AG04449 (cell line): ENCODE measurements around the gene GHRH.

Experiments
- CTCF ChIA-PET: fragments of 350-600 bp; formaldehyde crosslinking; extraction: SDS; loops from one replicate; lab custom pipeline; 2021; ENCODE audit warnings: antibody characterized with exemption; lab: Yijun Ruan, JAX
- POLR2A ChIA-PET: fragments of 400-600, 350-600 bp; formaldehyde crosslinking; extraction: SDS; loops from one replicate; lab custom pipeline; 2020; ENCODE audit warnings: antibody characterized with exemption, inconsistent platforms; lab: Yijun Ruan, JAX
- DNase-seq: peaks from one replicate; pipeline ENCODE4 v3.0.0-alpha.2; 2010; ENCODE audit warnings: low read depth, low spot score
- H3K4me3 ChIP-seq: 2 replicates; pipeline ENCODE4 v1.5.1; 2011; ENCODE audit warnings: low read depth, mild to moderate bottlenecking, control low read depth, low read length
- CTCF ChIP-seq: IDR thresholded peaks from one replicate; pipeline ENCODE4 v1.5.1; 2011; ENCODE audit warnings: mild to moderate bottlenecking, moderate library complexity, low read length, control low read depth, inconsistent platforms; ENCODE audit not compliant: insufficient read depth; ENCODE audit errors: missing control alignments

The GHRH gene

DNA sequence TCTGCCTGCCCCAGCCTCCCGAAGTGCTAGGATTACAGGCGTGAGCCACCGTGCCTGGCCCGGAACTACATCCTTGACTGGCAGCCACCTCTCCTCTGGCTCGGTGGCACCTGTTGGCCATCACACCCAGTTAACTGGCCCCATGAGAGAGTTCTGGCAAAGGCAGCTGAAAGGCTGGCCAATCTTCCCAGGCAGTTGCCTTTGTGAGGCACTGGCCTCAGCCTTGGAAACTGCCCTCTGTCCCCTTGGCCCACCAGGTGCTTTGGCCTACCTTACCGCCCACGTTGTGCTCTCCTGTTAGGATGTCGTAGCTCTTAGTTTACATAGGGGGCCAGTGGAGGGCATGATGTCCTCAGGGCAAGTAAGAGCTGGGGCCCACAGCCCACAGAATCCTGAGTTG is 18.2 kb upstream of the GHRH start:
- H3K4me3 ChIP-seq: no peak overlapping the region
- CTCF ChIA-PET: interaction anchor here (1.0 to 17.6 kb wide), 10 partner anchors 11 to 262 kb away, joined by 3 to 326 read pairs (median 4); no protein-coding TSS in a partner anchor
- POLR2A ChIA-PET: interaction anchor here (0.6 kb wide), 1 partner anchor 9 kb away, joined by 3 read pairs; no protein-coding TSS in a partner anchor

GRCh38 chr20:37278966-37279590 is 17.5 kb upstream of the GHRH start:
- H3K4me3 ChIP-seq: no peak overlapping the region
- ChIA-PET CTCF (interaction anchor here (1.1 to 17.6 kb wide), 5 partner anchors 10 to 255 kb away, joined by 3 to 326 read pairs (median 49); no protein-coding TSS in a partner anchor), POLR2A (interaction anchor here (0.6 kb wide), 1 partner anchor 10 kb away, joined by 3 read pairs; no protein-coding TSS in a partner anchor)
- no peak for TF ChIP-seq CTCF
- DNase-seq: no peak

More for the DNA sequence above, 18.2 kb upstream of the GHRH start:
- no peak for DNase-seq
- no peak for TF ChIP-seq CTCF

- CTCF ChIA-PET: interaction anchor here (0.5 to 17.6 kb wide), 20 partner anchors 9 to 287 kb away, joined by 3 to 326 read pairs (median 4); no protein-coding TSS in a partner anchor
- no peak for DNase-seq
- no peak for TF ChIP-seq CTCF
- no peak overlapping the region for H3K4me3 ChIP-seq
- POLR2A ChIA-PET: interaction anchor here (1.5 kb wide), 1 partner anchor 68 kb away, joined by 3 read pairs; the partner anchor contains the start of gene SRC
Observed at GRCh38 chr20:37277253-37277593, 15.6 kb upstream of the GHRH start.

GRCh38 chr20:37276494-37277252 is 15.1 kb upstream of the GHRH start:
- peak; percentile 50 for TF ChIP-seq CTCF
- ChIA-PET CTCF (interaction anchor here (0.8 to 17.6 kb wide), 19 partner anchors 8 to 287 kb away, joined by 3 to 326 read pairs (median 4); no protein-coding TSS in a partner anchor), POLR2A (interaction anchor here (1.5 kb wide), 1 partner anchor 69 kb away, joined by 3 read pairs; the partner anchor contains the start of gene SRC)
- no peak for DNase-seq
- no peak overlapping the region for H3K4me3 ChIP-seq

- ChIA-PET POLR2A (no interaction called here), CTCF (interaction anchor here (5.9 to 17.6 kb wide), 2 partner anchors 109 to 259 kb away, joined by 61 to 326 read pairs; no protein-coding TSS in a partner anchor)
- no peak for DNase-seq
- no peak for TF ChIP-seq CTCF
- no peak overlapping the region for H3K4me3 ChIP-seq
Observed at GRCh38 chr20:37274851-37275524, 13.4 kb upstream of the GHRH start.
